Activated CD8-positive, alpha-beta T cell treated with anti-CD3 and anti-CD28 coated beads, Interleukin-2, amount 10 ng/mL, durations not matched to agents 7 days and 5 days (primary cell): ENCODE results near the gene AGPS. TPM values are rescaled to one million over a fixed set of nuclear protein-coding genes. Genes with fewer than 3 reads are reported as not detected.
"Not testable (repeated sequence)": the region's sequence is repeated elsewhere in the genome, so short reads cannot be mapped to it uniquely, and the experiment has no call there.

Experiments
- ATAC-seq: fragments of 150-1000 bp; cut with Tn5 transposase; one replicate; pipeline ENCODE4 v1.10.0; 2021; ENCODE audit warnings: moderate library complexity
- CTCF ChIA-PET: fragments of 350-600 bp; sonication (Branson Sonifier 250); formaldehyde crosslinking; loops from one replicate; lab custom pipeline; 2021; ENCODE audit warnings: antibody characterized with exemption; lab: Charles Lee
- POLR2A ChIA-PET: fragments of 350-600 bp; sonication (Branson Sonifier 250); formaldehyde crosslinking; loops from one replicate; lab custom pipeline; 2021; ENCODE audit warnings: antibody characterized with exemption; lab: Charles Lee
- DNase-seq: peaks from one replicate; pipeline ENCODE4 v3.0.0-alpha.2; 2020
- H3K27ac Mint-ChIP-seq: one replicate; pipeline ENCODE4 v1.8.0; 2021; ENCODE audit warnings: mild to moderate bottlenecking, mixed read lengths
- H3K27me3 Mint-ChIP-seq: one replicate; pipeline ENCODE4 v1.8.0; 2021; ENCODE audit warnings: low read depth, mixed read lengths
- H3K36me3 Mint-ChIP-seq: one replicate; pipeline ENCODE4 v1.8.0; 2021; ENCODE audit warnings: low read depth, mixed read lengths
- H3K4me1 Mint-ChIP-seq: one replicate; pipeline ENCODE4 v1.8.0; 2021; ENCODE audit warnings: low read depth, mixed read lengths
- H3K4me3 Mint-ChIP-seq: one replicate; pipeline ENCODE4 v1.8.0; 2021; ENCODE audit warnings: mild to moderate bottlenecking, mixed read lengths
- H3K9me3 Mint-ChIP-seq: one replicate; pipeline ENCODE4 v1.8.0; 2022; ENCODE audit warnings: mixed read lengths; ENCODE audit not compliant: insufficient read depth
- total RNA-seq, 2 experiments: library from RNA; stranded (reverse); gene quantifications; one replicate each; pipeline ENCODE4 v1.2.3, GENCODE V29; 2021

The AGPS gene
- total RNA-seq, 2 experiments from 2014 or later = 65.9 to 67.9 TPM

- DNase-seq, ATAC-seq, H3K27ac Mint-ChIP-seq, H3K27me3 Mint-ChIP-seq, CTCF ChIA-PET, POLR2A ChIA-PET, H3K4me3 Mint-ChIP-seq: not testable (repeated sequence)
- Mint-ChIP-seq H3K9me3 (peaks cover 25% of the 10 kb centered on the region), H3K36me3 (peaks cover 61% of the 10 kb centered on the region), H3K4me1 (peaks cover 15% of the 10 kb centered on the region)
These were observed 31.5 kb downstream of the AGPS start for GRCh38 chr2:177424120-177424519.

- ATAC-seq, H3K27ac Mint-ChIP-seq, H3K27me3 Mint-ChIP-seq, DNase-seq, CTCF ChIA-PET, H3K4me1 Mint-ChIP-seq, POLR2A ChIA-PET, H3K4me3 Mint-ChIP-seq: not testable (repeated sequence)
- Mint-ChIP-seq H3K9me3 (peaks cover 25% of the 10 kb centered on the region), H3K36me3 (peaks cover 66% of the 10 kb centered on the region)
These were observed 32.0 kb downstream of the AGPS start for GRCh38 chr2:177424620-177425019.

- H3K27ac Mint-ChIP-seq = no peak overlapping the region
- ChIA-PET POLR2A (no interaction called here), CTCF (interaction anchor here (1.3 kb wide), 1 partner anchor 11 kb away, joined by 3 read pairs; no protein-coding TSS in a partner anchor)
- ATAC-seq (no peak), DNase-seq (no peak)
- H3K4me3 Mint-ChIP-seq = no peak overlapping the region
- H3K4me1 Mint-ChIP-seq = peaks cover 2% of the 10 kb centered on the region
- no peaks in the 10 kb centered on the region for H3K27me3 Mint-ChIP-seq
- H3K36me3 Mint-ChIP-seq = peaks cover 78% of the 10 kb centered on the region
- H3K9me3 Mint-ChIP-seq = peaks cover 33% of the 10 kb centered on the region
These were observed 34.7 kb downstream of the AGPS start for GRCh38 chr2:177427316-177427715.

- H3K27ac Mint-ChIP-seq, ATAC-seq, H3K27me3 Mint-ChIP-seq, H3K4me3 Mint-ChIP-seq, CTCF ChIA-PET, DNase-seq, POLR2A ChIA-PET, H3K4me1 Mint-ChIP-seq: not testable (repeated sequence)
- H3K9me3 Mint-ChIP-seq = peaks cover 39% of the 10 kb centered on the region
- H3K36me3 Mint-ChIP-seq = peaks cover 80% of the 10 kb centered on the region
These were observed 35.4 kb downstream of the AGPS start for GRCh38 chr2:177427936-177428335.

- no peak for DNase-seq
- peaks cover 2% of the 10 kb centered on the region for H3K4me1 Mint-ChIP-seq
- peaks cover 49% of the 10 kb centered on the region for H3K9me3 Mint-ChIP-seq
- CTCF ChIA-PET = interaction anchor here (1.0 kb wide), 1 partner anchor 94 kb away, joined by 3 read pairs; no protein-coding TSS in a partner anchor
- H3K27me3 Mint-ChIP-seq = no peaks in the 10 kb centered on the region
- POLR2A ChIA-PET = no interaction called here
- no peak overlapping the region for H3K27ac Mint-ChIP-seq
- H3K36me3 Mint-ChIP-seq = peaks cover 83% of the 10 kb centered on the region
- H3K4me3 Mint-ChIP-seq = no peak overlapping the region
- ATAC-seq = no peak
These were observed 37.2 kb downstream of the AGPS start for GRCh38 chr2:177429688-177430325.

GRCh38 chr2:177430411-177430810 is 37.8 kb downstream of the AGPS start:
- peaks cover 82% of the 10 kb centered on the region for H3K36me3 Mint-ChIP-seq
- H3K4me3 Mint-ChIP-seq = no peak overlapping the region
- ATAC-seq = no peak
- no peak for DNase-seq
- H3K4me1 Mint-ChIP-seq = peaks cover 2% of the 10 kb centered on the region
- ChIA-PET POLR2A (no interaction called here), CTCF (interaction anchor here (0.8 to 1.0 kb wide), 2 partner anchors 95 to 266 kb away, joined by 3 read pairs; no protein-coding TSS in a partner anchor)
- H3K9me3 Mint-ChIP-seq = peaks cover 46% of the 10 kb centered on the region
- H3K27ac Mint-ChIP-seq = no peak overlapping the region
- no peaks in the 10 kb centered on the region for H3K27me3 Mint-ChIP-seq

- H3K4me1 Mint-ChIP-seq, DNase-seq, H3K4me3 Mint-ChIP-seq, POLR2A ChIA-PET, H3K27me3 Mint-ChIP-seq, ATAC-seq, H3K27ac Mint-ChIP-seq: not testable (repeated sequence)
- CTCF ChIA-PET = interaction anchor here (0.6 to 1.0 kb wide), 3 partner anchors 96 to 314 kb away, joined by 3 read pairs; no protein-coding TSS in a partner anchor
- peaks cover 46% of the 10 kb centered on the region for H3K9me3 Mint-ChIP-seq
- H3K36me3 Mint-ChIP-seq = peaks cover 79% of the 10 kb centered on the region
These were observed 38.6 kb downstream of the AGPS start for GRCh38 chr2:177431111-177431725.

- Mint-ChIP-seq H3K27ac (no peak overlapping the region), H3K9me3 (peaks cover 33% of the 10 kb centered on the region)
- CTCF ChIA-PET = interaction anchor here (1.4 kb wide), 1 partner anchor 285 kb away, joined by 4 read pairs; no protein-coding TSS in a partner anchor
These were observed 40.1 kb downstream of the AGPS start for GRCh38 chr2:177432703-177433102.

GRCh38 chr2:177433402-177433801 is 40.8 kb downstream of the AGPS start:
- H3K9me3 Mint-ChIP-seq = peaks cover 28% of the 10 kb centered on the region
- CTCF ChIA-PET = interaction anchor here (0.6 to 1.4 kb wide), 3 partner anchors 17 to 286 kb away, joined by 3 to 5 read pairs (median 4); no protein-coding TSS in a partner anchor
- H3K4me3 Mint-ChIP-seq = no peak overlapping the region
- no peaks in the 10 kb centered on the region for H3K4me1 Mint-ChIP-seq
- ATAC-seq (no peak), DNase-seq (no peak)
- peaks cover 66% of the 10 kb centered on the region for H3K36me3 Mint-ChIP-seq
- POLR2A ChIA-PET = interaction anchor here (0.5 kb wide), 1 partner anchor 361 kb away, joined by 3 read pairs; no protein-coding TSS in a partner anchor
- H3K27ac Mint-ChIP-seq = no peak overlapping the region
- H3K27me3 Mint-ChIP-seq = no peaks in the 10 kb centered on the region

More at GRCh38 chr2:177432703-177433102, 40.1 kb downstream of the AGPS start:
- Mint-ChIP-seq H3K4me3 (no peak overlapping the region), H3K36me3 (peaks cover 70% of the 10 kb centered on the region), H3K27me3 (no peaks in the 10 kb centered on the region), H3K4me1 (no peaks in the 10 kb centered on the region)
- POLR2A ChIA-PET = no interaction called here
- ATAC-seq = no peak
- no peak for DNase-seq

- Mint-ChIP-seq H3K4me3 (no peak overlapping the region), H3K27me3 (no peaks in the 10 kb centered on the region), H3K27ac (no peak overlapping the region), H3K36me3 (peaks cover 57% of the 10 kb centered on the region), H3K9me3 (peaks cover 28% of the 10 kb centered on the region), H3K4me1 (no peaks in the 10 kb centered on the region)
- ATAC-seq = no peak
- ChIA-PET POLR2A (no interaction called here), CTCF (interaction anchor here (1.0 kb wide), 1 partner anchor 18 kb away, joined by 5 read pairs; no protein-coding TSS in a partner anchor)
- DNase-seq = no peak
These were observed 41.9 kb downstream of the AGPS start for GRCh38 chr2:177434475-177434874.

GRCh38 chr2:177445200-177445599 is 52.6 kb downstream of the AGPS start:
- Mint-ChIP-seq H3K4me3 (no peak overlapping the region), H3K27ac (no peak overlapping the region), H3K9me3 (no peaks in the 10 kb centered on the region), H3K27me3 (no peaks in the 10 kb centered on the region), H3K4me1 (no peaks in the 10 kb centered on the region), H3K36me3 (peaks cover 37% of the 10 kb centered on the region)
- ChIA-PET CTCF (no interaction called here), POLR2A (no interaction called here)
- DNase-seq (no peak), ATAC-seq (no peak)

GRCh38 chr2:177448031-177448430 is 55.5 kb downstream of the AGPS start:
- no peak for DNase-seq
- H3K9me3 Mint-ChIP-seq = no peaks in the 10 kb centered on the region
- CTCF ChIA-PET = interaction anchor here (0.8 kb wide), 1 partner anchor 113 kb away, joined by 3 read pairs; no protein-coding TSS in a partner anchor
- POLR2A ChIA-PET = interaction anchor here (0.6 kb wide), 1 partner anchor 16 kb away, joined by 4 read pairs; no protein-coding TSS in a partner anchor
- no peaks in the 10 kb centered on the region for H3K4me1 Mint-ChIP-seq
- no peak overlapping the region for H3K4me3 Mint-ChIP-seq
- ATAC-seq = no peak
- H3K27ac Mint-ChIP-seq = no peak overlapping the region
- no peaks in the 10 kb centered on the region for H3K27me3 Mint-ChIP-seq
- peaks cover 36% of the 10 kb centered on the region for H3K36me3 Mint-ChIP-seq
